CD4-positive, CD25-positive, alpha-beta regulatory T cell (primary cell): ENCODE data around the gene CDH13. TPM values are rescaled to one million over a fixed set of nuclear protein-coding genes. Genes with fewer than 3 reads are reported as not detected.

Experiments used
- ATAC-seq, 2 donors: fragments of 150-1000 bp; cut with Tn5 transposase; one replicate each; pipeline ENCODE4 v1.10.0; 2021; ENCODE audit warnings: low read depth in 2 of 2, moderate number of reproducible peaks in 2 of 2, moderate library complexity in 1 of 2
- DNase-seq, 3 donors: peaks; one replicate each; pipeline versions ENCODE4 v3.0.0 to v3.0.0-alpha.2; 2012 to 2022; ENCODE audit warnings: mixed read lengths in 1 of 3
- H3K27ac ChIP-seq: one replicate; pipeline ENCODE4 v1.7.0; 2013; ENCODE audit warnings: mild to moderate bottlenecking, low read length; ENCODE audit not compliant: insufficient read depth, poor library complexity, severe bottlenecking
- H3K27me3 ChIP-seq: one replicate; pipeline ENCODE4 v1.7.0; 2013; ENCODE audit warnings: low read length; ENCODE audit not compliant: control insufficient read depth, insufficient read depth
- H3K36me3 ChIP-seq: one replicate; pipeline ENCODE4 v1.7.0; 2013; ENCODE audit warnings: mild to moderate bottlenecking, low read length, moderate library complexity; ENCODE audit not compliant: control insufficient read depth, insufficient read depth
- H3K4me1 ChIP-seq: 2 replicates; pipeline ENCODE4 v1.7.0; 2013; ENCODE audit warnings: mild to moderate bottlenecking, low read length; ENCODE audit not compliant: insufficient read depth, control insufficient read depth, poor library complexity, severe bottlenecking
- H3K4me3 ChIP-seq: one replicate; pipeline ENCODE4 v1.7.0; 2013; ENCODE audit warnings: low read depth, mild to moderate bottlenecking, low read length, moderate library complexity
- H3K9me3 ChIP-seq, 2 experiments: 1 replicate in 1 of 2; 2 replicates in 1 of 2; pipeline ENCODE4 v1.7.0; 2013; ENCODE audit warnings: low read length in 2 of 2, mild to moderate bottlenecking in 1 of 2, moderate library complexity in 1 of 2; ENCODE audit not compliant: control insufficient read depth in 2 of 2
- H3K27ac Mint-ChIP-seq, 3 donors: one replicate each; pipeline ENCODE4 v1.8.0; 2020 to 2022; ENCODE audit warnings: mild to moderate bottlenecking in 3 of 3, mixed read lengths in 3 of 3, moderate library complexity in 2 of 3
- H3K27me3 Mint-ChIP-seq: one replicate; pipeline ENCODE4 v1.8.0; 2022; ENCODE audit warnings: mild to moderate bottlenecking, mixed read lengths
- H3K36me3 Mint-ChIP-seq: one replicate; pipeline ENCODE4 v1.8.0; 2020; ENCODE audit warnings: mixed read lengths
- H3K4me1 Mint-ChIP-seq, 4 donors: one replicate each; pipeline ENCODE4 v1.8.0; 2020 to 2022; ENCODE audit warnings: mixed read lengths in 4 of 4, mild to moderate bottlenecking in 1 of 4
- H3K4me3 Mint-ChIP-seq, 4 donors: one replicate each; pipeline ENCODE4 v1.8.0; 2020 to 2022; ENCODE audit warnings: mild to moderate bottlenecking in 4 of 4, mixed read lengths in 4 of 4, moderate library complexity in 3 of 4
- H3K9me3 Mint-ChIP-seq, 7 donors: one replicate each; pipeline ENCODE4 v1.8.0; 2020 to 2022; ENCODE audit warnings: mixed read lengths in 7 of 7, mild to moderate bottlenecking in 3 of 7, moderate library complexity in 2 of 7
- polyA plus RNA-seq, 4 donors: library from polyadenylated mRNA; unstranded; fragments of 300-500 nt; fragmentation: Illumina TruSeq; gene quantifications; one replicate each; pipeline ENCODE4 v1.2.3, GENCODE V29; 2021
- total RNA-seq: library from RNA; stranded (reverse); gene quantifications from one replicate; pipeline ENCODE4 v1.2.3, GENCODE V29; 2022

CDH13 gene
- total and polyA plus RNA-seq, 5 donors from 2014 or later: not detected

- no peaks in the 10 kb centered on the region for H3K36me3 ChIP-seq
- H3K27me3 ChIP-seq: peaks cover 3% of the 10 kb centered on the region
- no peaks in the 10 kb centered on the region for H3K27me3 Mint-ChIP-seq
- no peaks in the 10 kb centered on the region for H3K4me1 ChIP-seq
- DNase-seq (no peak), ATAC-seq (no peak)
- H3K9me3 Mint-ChIP-seq: peaks cover 0 to 4% (median under 1%) of the 10 kb centered on the region in 7 donors
- no peak overlapping the region for H3K27ac Mint-ChIP-seq
- H3K9me3 ChIP-seq: no peaks in the 10 kb centered on the region
- H3K4me3 Mint-ChIP-seq: no peak overlapping the region
- no peak overlapping the region for H3K4me3 ChIP-seq
- H3K36me3 Mint-ChIP-seq: no peaks in the 10 kb centered on the region
- no peak overlapping the region for H3K27ac ChIP-seq
- H3K4me1 Mint-ChIP-seq: no peaks in the 10 kb centered on the region
Observed at GRCh38 chr16:82716361-82716855, 89.6 kb downstream of the CDH13 start.

DNA sequence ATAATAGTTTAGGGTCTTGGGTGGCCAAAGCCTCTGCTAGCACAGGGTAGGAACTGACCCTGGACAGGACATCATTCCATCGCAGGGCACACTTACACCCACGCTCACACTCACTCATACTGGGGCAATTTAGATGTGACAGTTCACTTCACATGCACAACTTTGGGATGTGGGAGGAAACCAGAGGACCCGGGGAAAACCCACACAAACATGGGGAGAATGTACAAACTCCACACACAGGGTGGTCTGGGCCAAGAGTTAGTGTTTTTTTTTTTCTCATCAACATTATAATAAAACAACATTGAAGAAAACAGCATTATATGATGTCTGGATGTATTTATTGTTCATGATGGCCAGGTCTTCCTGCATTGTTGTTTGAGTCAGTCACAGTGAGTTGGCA is 93.6 kb downstream of the CDH13 start:
- H3K9me3 Mint-ChIP-seq: peaks cover 0 to 4% (median 3%) of the 10 kb centered on the region in 7 donors
- DNase-seq (no peak), ATAC-seq (no peak)
- Histone ChIP-seq H3K27ac (no peak overlapping the region), H3K27me3 (peaks cover 3% of the 10 kb centered on the region), H3K4me1 (no peaks in the 10 kb centered on the region), H3K4me3 (no peak overlapping the region), H3K36me3 (no peaks in the 10 kb centered on the region), H3K9me3 (no peaks in the 10 kb centered on the region)
- no peaks in the 10 kb centered on the region for H3K4me1 Mint-ChIP-seq
- H3K4me3 Mint-ChIP-seq: no peak overlapping the region
- peaks cover 9% of the 10 kb centered on the region for H3K27me3 Mint-ChIP-seq
- H3K36me3 Mint-ChIP-seq: no peaks in the 10 kb centered on the region
- H3K27ac Mint-ChIP-seq: no peak overlapping the region

DNA sequence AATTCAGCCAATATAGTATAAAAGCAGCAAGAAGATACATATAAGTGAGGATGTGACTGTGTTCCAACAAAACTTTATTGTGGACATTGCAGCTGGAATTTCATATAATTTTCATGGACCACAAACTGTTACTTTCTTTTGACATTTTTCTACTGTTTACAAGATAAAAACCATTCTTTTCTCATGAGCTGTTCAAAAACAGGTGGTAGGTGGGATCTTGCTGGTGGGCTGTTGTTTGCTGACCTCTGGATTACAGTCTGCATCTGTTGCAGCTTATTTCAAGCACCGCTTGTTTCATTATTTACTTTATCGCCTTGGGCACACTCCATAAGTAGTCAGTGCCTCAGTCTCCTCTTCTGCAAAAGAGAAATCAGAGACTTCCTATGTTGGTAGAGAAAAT is 99.5 kb downstream of the CDH13 start:
- H3K9me3 Mint-ChIP-seq: peaks cover 0 to 6% (median 3%) of the 10 kb centered on the region in 7 donors
- H3K36me3 Mint-ChIP-seq: no peaks in the 10 kb centered on the region
- Histone ChIP-seq H3K27me3 (no peaks in the 10 kb centered on the region), H3K9me3 (no peaks in the 10 kb centered on the region), H3K27ac (no peak overlapping the region), H3K36me3 (no peaks in the 10 kb centered on the region), H3K4me1 (no peaks in the 10 kb centered on the region), H3K4me3 (no peak overlapping the region)
- H3K27ac Mint-ChIP-seq: no peak overlapping the region
- no peak for ATAC-seq
- peaks cover 9% of the 10 kb centered on the region for H3K27me3 Mint-ChIP-seq
- H3K4me3 Mint-ChIP-seq: no peak overlapping the region
- no peak for DNase-seq
- H3K4me1 Mint-ChIP-seq: peaks cover 0 to 7% (median 3%) of the 10 kb centered on the region in 4 donors

DNA sequence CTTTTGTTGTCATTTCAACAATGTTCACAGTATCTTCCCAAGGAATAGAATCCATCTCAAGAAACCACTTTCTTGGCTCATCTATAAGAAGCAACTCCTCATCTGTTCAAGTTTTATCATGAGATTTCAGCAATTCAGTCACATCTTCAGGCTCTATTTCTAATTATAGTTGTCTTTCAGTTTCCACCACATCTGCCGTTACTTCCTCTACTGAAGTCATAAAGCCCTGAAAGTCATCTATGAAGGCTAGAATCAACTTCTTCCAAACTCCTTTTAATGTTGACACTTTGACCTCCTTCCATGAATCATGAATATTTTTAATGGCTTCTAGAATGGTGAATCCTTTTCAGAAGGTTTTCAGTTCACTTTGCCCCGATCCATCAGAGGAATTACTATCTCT is 102.1 kb downstream of the CDH13 start:
- Mint-ChIP-seq H3K9me3 (peaks cover 0 to 6% (median 1%) of the 10 kb centered on the region in 7 donors), H3K27me3 (peaks cover 5% of the 10 kb centered on the region), H3K36me3 (no peaks in the 10 kb centered on the region), H3K4me1 (peaks cover 0 to 7% (median 3%) of the 10 kb centered on the region in 4 donors), H3K27ac (no peak overlapping the region), H3K4me3 (no peak overlapping the region)
- Histone ChIP-seq H3K27ac (no peak overlapping the region), H3K4me3 (no peak overlapping the region), H3K4me1 (no peaks in the 10 kb centered on the region), H3K27me3 (no peaks in the 10 kb centered on the region), H3K9me3 (no peaks in the 10 kb centered on the region), H3K36me3 (no peaks in the 10 kb centered on the region)
- ATAC-seq (no peak), DNase-seq (no peak)

DNA sequence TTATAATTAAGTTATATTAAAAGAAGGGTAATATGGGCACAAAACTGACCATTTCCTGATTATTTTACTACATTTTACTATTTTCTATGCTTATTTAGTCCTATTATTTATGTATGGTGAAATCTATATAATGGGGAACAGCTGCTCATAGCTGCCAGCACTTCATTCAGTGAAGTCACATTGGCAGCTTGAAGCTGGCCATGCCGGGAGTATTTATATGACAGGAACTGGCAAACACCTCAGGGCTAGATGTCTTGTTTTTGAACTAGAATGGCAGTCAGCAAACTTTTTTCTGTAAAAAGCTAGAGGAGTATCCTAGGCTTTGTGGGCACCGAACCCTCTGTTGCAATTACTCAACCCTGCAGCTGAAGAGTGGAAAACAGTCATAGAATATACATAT is 104.1 kb downstream of the CDH13 start:
- H3K27me3 Mint-ChIP-seq: no peaks in the 10 kb centered on the region
- DNase-seq (no peak), ATAC-seq (no peak)
- H3K4me3 Mint-ChIP-seq: no peak overlapping the region
- no peak overlapping the region for H3K4me3 ChIP-seq
- H3K9me3 Mint-ChIP-seq: peaks cover 0 to 6% (median 0%) of the 10 kb centered on the region in 7 donors
- no peaks in the 10 kb centered on the region for H3K9me3 ChIP-seq
- no peaks in the 10 kb centered on the region for H3K36me3 Mint-ChIP-seq
- H3K4me1 Mint-ChIP-seq: peaks cover 0 to 7% (median 3%) of the 10 kb centered on the region in 4 donors
- no peaks in the 10 kb centered on the region for H3K4me1 ChIP-seq
- no peaks in the 10 kb centered on the region for H3K36me3 ChIP-seq
- H3K27ac ChIP-seq: no peak overlapping the region
- no peaks in the 10 kb centered on the region for H3K27me3 ChIP-seq
- H3K27ac Mint-ChIP-seq: no peak overlapping the region

GRCh38 chr16:82732461-82732860 is 105.7 kb downstream of the CDH13 start:
- H3K4me1 ChIP-seq: no peaks in the 10 kb centered on the region
- Mint-ChIP-seq H3K27ac (no peak overlapping the region), H3K4me3 (no peak overlapping the region), H3K36me3 (no peaks in the 10 kb centered on the region), H3K27me3 (peaks cover 6% of the 10 kb centered on the region), H3K4me1 (peaks cover 0 to 13% (median 3%) of the 10 kb centered on the region in 4 donors), H3K9me3 (peaks cover 0 to 7% (median 0%) of the 10 kb centered on the region in 7 donors)
- H3K36me3 ChIP-seq: no peaks in the 10 kb centered on the region
- no peak for DNase-seq
- ATAC-seq: no peak
- H3K27me3 ChIP-seq: no peaks in the 10 kb centered on the region
- H3K4me3 ChIP-seq: no peak overlapping the region
- H3K27ac ChIP-seq: no peak overlapping the region
- no peaks in the 10 kb centered on the region for H3K9me3 ChIP-seq

DNA sequence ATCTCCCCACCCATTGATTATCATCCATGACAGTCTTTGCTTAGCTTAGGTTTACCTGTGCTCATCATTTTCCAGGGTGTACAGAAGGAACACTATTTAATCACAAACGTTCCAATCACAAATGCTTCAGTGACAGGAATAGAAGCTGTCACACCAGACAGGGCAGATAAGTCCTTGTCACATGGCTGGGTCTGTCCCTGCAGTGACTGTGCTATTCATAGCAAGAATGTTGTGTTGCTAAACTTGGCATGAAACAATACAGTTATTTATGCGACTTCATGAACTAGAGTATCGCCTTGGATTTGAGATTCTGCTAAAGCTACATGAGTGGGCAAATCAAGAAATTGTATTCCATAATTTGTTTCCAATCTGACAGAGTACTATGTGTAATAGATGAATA is 108.4 kb downstream of the CDH13 start:
- Mint-ChIP-seq H3K27me3 (peaks cover 22% of the 10 kb centered on the region), H3K9me3 (peaks cover 0 to 6% (median 0%) of the 10 kb centered on the region in 7 donors), H3K27ac (no peak overlapping the region), H3K36me3 (no peaks in the 10 kb centered on the region), H3K4me1 (peaks cover 0 to 8% (median 0%) of the 10 kb centered on the region in 4 donors), H3K4me3 (no peak overlapping the region)
- Histone ChIP-seq H3K27me3 (no peaks in the 10 kb centered on the region), H3K9me3 (no peaks in the 10 kb centered on the region), H3K4me3 (no peak overlapping the region), H3K4me1 (no peaks in the 10 kb centered on the region), H3K27ac (no peak overlapping the region), H3K36me3 (no peaks in the 10 kb centered on the region)
- DNase-seq: no peak
- no peak for ATAC-seq

DNA sequence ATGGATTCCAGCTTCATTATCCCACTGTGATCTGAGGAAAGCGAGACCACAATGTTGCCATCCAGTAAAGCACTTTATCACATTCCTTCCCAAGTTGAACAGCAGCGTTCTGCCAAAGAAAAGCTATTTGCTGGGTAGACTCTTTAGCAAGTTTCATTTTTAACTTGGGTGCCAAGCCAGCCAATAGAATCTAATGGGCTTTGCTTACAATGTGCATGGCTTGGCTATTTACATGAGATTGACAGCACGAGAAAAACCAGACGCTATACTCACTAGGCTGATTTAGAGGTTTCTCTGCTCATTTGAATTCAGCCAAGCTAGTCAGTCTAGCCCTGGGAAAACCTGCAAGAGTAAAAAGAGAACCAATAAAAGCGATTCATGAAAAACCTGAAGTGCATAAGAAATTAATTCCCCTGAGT is 108.9 kb downstream of the CDH13 start:
- Histone ChIP-seq H3K36me3 (no peaks in the 10 kb centered on the region), H3K27ac (no peak overlapping the region), H3K9me3 (no peaks in the 10 kb centered on the region), H3K27me3 (no peaks in the 10 kb centered on the region), H3K4me3 (no peak overlapping the region), H3K4me1 (no peaks in the 10 kb centered on the region)
- ATAC-seq: no peak
- peaks cover 0 to 6% (median 0%) of the 10 kb centered on the region in 7 donors for H3K9me3 Mint-ChIP-seq
- H3K27me3 Mint-ChIP-seq: peaks cover 22% of the 10 kb centered on the region
- H3K4me1 Mint-ChIP-seq: peaks cover 0 to 8% (median 0%) of the 10 kb centered on the region in 4 donors
- DNase-seq: no peak
- H3K4me3 Mint-ChIP-seq: no peak overlapping the region
- H3K36me3 Mint-ChIP-seq: no peaks in the 10 kb centered on the region
- no peak overlapping the region for H3K27ac Mint-ChIP-seq
